Vagina (tissue), 2 donors: ENCODE measurements around the gene ANO7. TPM values are rescaled to one million over a fixed set of nuclear protein-coding genes. Genes with fewer than 3 reads are reported as not detected.

Source experiments
- DNase-seq, 2 donors: peaks; one replicate each; pipeline ENCODE4 v3.0.0-alpha.2; 2017; ENCODE audit errors: extremely low spot score in 2 of 2
- H3K27ac ChIP-seq: fragments of 200-600 bp; sonication (generic); one replicate; pipeline ENCODE4 v1.5.1; 2019
- H3K27me3 ChIP-seq: fragments of 200-600 bp; sonication (generic); one replicate; pipeline ENCODE4 v1.5.1; 2019
- H3K36me3 ChIP-seq, 2 donors: fragments of 200-600 bp; sonication (generic); one replicate each; pipeline ENCODE4 v1.5.1; 2017 to 2019
- H3K4me1 ChIP-seq: fragments of 200-600 bp; sonication (generic); one replicate; pipeline ENCODE4 v1.5.1; 2019
- H3K4me3 ChIP-seq, 2 donors: fragments of 200-600 bp; sonication (generic); 1 replicate in 1 of 2; 2 replicates in 1 of 2; pipeline ENCODE4 v1.5.1; 2016 to 2019
- H3K9me3 ChIP-seq: fragments of 200-600 bp; sonication (generic); one replicate; pipeline ENCODE4 v1.5.1; 2019
- CTCF ChIP-seq, 3 experiments: fragments of 450-650 bp in 2 of 3; fragments of 200-600 bp in 1 of 3; sonication (generic) in 1 of 3; IDR thresholded peaks; one replicate each; pipeline ENCODE4 v1.5.1; 2017 to 2019; ENCODE audit warnings: antibody characterized with exemption in 3 of 3, mild to moderate bottlenecking in 2 of 3, moderate library complexity in 2 of 3
- POLR2A ChIP-seq, 2 donors: fragments of 450-650 bp; IDR thresholded peaks; one replicate each; pipeline ENCODE4 v1.6.1; 2017; ENCODE audit warnings: antibody characterized with exemption in 2 of 2, mild to moderate bottlenecking in 2 of 2, moderate library complexity in 2 of 2
- POLR2AphosphoS5 ChIP-seq, 2 donors: sonication (generic); formaldehyde crosslinking; IDR thresholded peaks; one replicate each; pipeline ENCODE4 v1.9.0; 2017; ENCODE audit warnings: antibody characterized with exemption in 2 of 2, mild to moderate bottlenecking in 2 of 2, low read depth in 1 of 2; ENCODE audit not compliant: insufficient read depth in 1 of 2
- intact Hi-C: fragments of 100-400 bp; cut with DNase I; formaldehyde crosslinking; loops from one replicate; pipeline ENCODE4 v1.15.1; 2023
- total RNA-seq: library from RNA; depleted of rRNA; stranded (reverse); fragments of >200 nt; gene quantifications from one replicate; pipeline ENCODE4 v1.2.3, GENCODE V29; 2016

ANO7 gene
- total RNA-seq, 1 donor from 2014 or later, result 0.98 TPM

- Histone ChIP-seq H3K9me3 (no peaks in the 10 kb centered on the region), H3K4me1 (no peaks in the 10 kb centered on the region), H3K27ac (no peak overlapping the region), H3K4me3 (no peak overlapping the region), H3K36me3 (no peaks in the 10 kb centered on the region), H3K27me3 (no peaks in the 10 kb centered on the region)
- TF ChIP-seq CTCF (IDR thresholded peaks at IDR 0.05), result no peak
- no peak for TF ChIP-seq POLR2A (IDR thresholded peaks at IDR 0.05)
- no peak for TF ChIP-seq POLR2AphosphoS5 (IDR thresholded peaks at IDR 0.05; ENCODE audit: insufficient read depth in 1 of 2, low read depth in 1 of 2)
- intact Hi-C loops, result no loop called here
- no peak for DNase-seq
Measured at GRCh38 chr2:241197947-241198346, 9.5 kb downstream of the ANO7 start.

GRCh38 chr2:241198381-241199279, 10.2 kb downstream of the ANO7 start:
- Histone ChIP-seq H3K9me3 (no peaks in the 10 kb centered on the region), H3K27me3 (no peaks in the 10 kb centered on the region), H3K4me3 (no peak overlapping the region), H3K27ac (no peak overlapping the region), H3K36me3 (no peaks in the 10 kb centered on the region), H3K4me1 (no peaks in the 10 kb centered on the region)
- DNase-seq, result no peak
- TF ChIP-seq POLR2A (IDR thresholded peaks at IDR 0.05), result no peak
- no peak for TF ChIP-seq POLR2AphosphoS5 (IDR thresholded peaks at IDR 0.05; ENCODE audit: insufficient read depth in 1 of 2, low read depth in 1 of 2)
- no peak for TF ChIP-seq CTCF (IDR thresholded peaks at IDR 0.05)
- intact Hi-C loops, result no loop called here

- no peaks in the 10 kb centered on the region for H3K4me1 ChIP-seq
- no peak overlapping the region for H3K27ac ChIP-seq
- DNase-seq, result no peak
- H3K9me3 ChIP-seq, result no peaks in the 10 kb centered on the region
- TF ChIP-seq CTCF (IDR thresholded peaks at IDR 0.05), result no peak
- TF ChIP-seq POLR2AphosphoS5 (IDR thresholded peaks at IDR 0.05; ENCODE audit: insufficient read depth in 1 of 2, low read depth in 1 of 2), result no peak
- TF ChIP-seq POLR2A (IDR thresholded peaks at IDR 0.05), result no peak
- intact Hi-C loops, result no loop called here
- no peak overlapping the region for H3K4me3 ChIP-seq
- no peaks in the 10 kb centered on the region for H3K36me3 ChIP-seq
- H3K27me3 ChIP-seq, result no peaks in the 10 kb centered on the region
Measured at GRCh38 chr2:241199286-241199685, 10.8 kb downstream of the ANO7 start.

GRCh38 chr2:241199897-241200821, 11.7 kb downstream of the ANO7 start:
- H3K9me3 ChIP-seq, result no peaks in the 10 kb centered on the region
- no peaks in the 10 kb centered on the region for H3K36me3 ChIP-seq
- intact Hi-C loops, result no loop called here
- H3K4me3 ChIP-seq, result no peak overlapping the region
- no peak overlapping the region for H3K27ac ChIP-seq
- no peak for TF ChIP-seq POLR2A (IDR thresholded peaks at IDR 0.05)
- no peak for TF ChIP-seq POLR2AphosphoS5 (IDR thresholded peaks at IDR 0.05; ENCODE audit: insufficient read depth in 1 of 2, low read depth in 1 of 2)
- TF ChIP-seq CTCF (IDR thresholded peaks at IDR 0.05), result no peak
- H3K27me3 ChIP-seq, result no peaks in the 10 kb centered on the region
- no peaks in the 10 kb centered on the region for H3K4me1 ChIP-seq
- DNase-seq, result no peak
